GM13976 (cell line): ENCODE measurements around the gene ACVR2A.

Source experiments
- DNase-seq: peaks from one replicate; pipeline ENCODE4 v3.0.0; 2012; ENCODE audit warnings: low spot score
- in situ Hi-C: fragments of 300-500 bp; cut with MboI; formaldehyde crosslinking; loops from one replicate; pipeline ENCODE4 v1.12.0; 2022; ENCODE audit warnings: low sequenced_read_pairs, mixed read lengths, inconsistent platforms; ENCODE audit not compliant: unreplicated experiment
- TF ChIP-seq, protein P1 (sequence below): IDR thresholded peaks from 2 replicates; pipeline ENCODE4 v1.5.1; 2012; ENCODE audit warnings: borderline replicate concordance, mild to moderate bottlenecking; ENCODE audit not compliant: insufficient read depth; ENCODE audit errors: extremely low read depth, missing control alignments, control extremely low read depth

Gene ACVR2A

GRCh38 chr2:147945660-147946059, 100.8 kb downstream of the ACVR2A start:
- TF ChIP-seq, protein P1, sequence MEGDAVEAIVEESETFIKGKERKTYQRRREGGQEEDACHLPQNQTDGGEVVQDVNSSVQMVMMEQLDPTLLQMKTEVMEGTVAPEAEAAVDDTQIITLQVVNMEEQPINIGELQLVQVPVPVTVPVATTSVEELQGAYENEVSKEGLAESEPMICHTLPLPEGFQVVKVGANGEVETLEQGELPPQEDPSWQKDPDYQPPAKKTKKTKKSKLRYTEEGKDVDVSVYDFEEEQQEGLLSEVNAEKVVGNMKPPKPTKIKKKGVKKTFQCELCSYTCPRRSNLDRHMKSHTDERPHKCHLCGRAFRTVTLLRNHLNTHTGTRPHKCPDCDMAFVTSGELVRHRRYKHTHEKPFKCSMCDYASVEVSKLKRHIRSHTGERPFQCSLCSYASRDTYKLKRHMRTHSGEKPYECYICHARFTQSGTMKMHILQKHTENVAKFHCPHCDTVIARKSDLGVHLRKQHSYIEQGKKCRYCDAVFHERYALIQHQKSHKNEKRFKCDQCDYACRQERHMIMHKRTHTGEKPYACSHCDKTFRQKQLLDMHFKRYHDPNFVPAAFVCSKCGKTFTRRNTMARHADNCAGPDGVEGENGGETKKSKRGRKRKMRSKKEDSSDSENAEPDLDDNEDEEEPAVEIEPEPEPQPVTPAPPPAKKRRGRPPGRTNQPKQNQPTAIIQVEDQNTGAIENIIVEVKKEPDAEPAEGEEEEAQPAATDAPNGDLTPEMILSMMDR, result no peak
- DNase-seq, result no peak
- in situ Hi-C loops, result no loop called here

- in situ Hi-C loops, result no loop called here
- TF ChIP-seq, protein P1, result no peak
Observed at GRCh38 chr2:147952118-147952517, 107.3 kb downstream of the ACVR2A start.

DNA sequence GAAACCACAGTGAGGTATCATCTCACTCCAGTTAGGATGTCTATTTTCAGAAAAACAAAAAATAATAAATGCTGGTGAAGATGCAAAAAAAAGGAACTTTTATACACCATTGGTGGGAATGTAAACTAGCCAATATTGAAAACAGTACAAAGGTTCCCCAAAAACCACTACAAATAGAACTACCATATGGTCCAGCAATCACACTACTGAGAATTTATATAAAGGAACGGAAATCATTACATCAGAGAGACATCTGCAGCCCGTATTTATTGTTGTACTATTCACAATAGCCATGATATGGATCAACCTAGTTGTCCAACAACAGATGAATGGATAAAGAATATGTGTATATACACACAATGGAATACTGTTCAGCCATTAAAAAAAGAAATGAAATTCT, 123.7 kb downstream of the ACVR2A start:
- in situ Hi-C loops, result no loop called here
- TF ChIP-seq, protein P1, result no peak
- no peak for DNase-seq

More at GRCh38 chr2:147952118-147952517, 107.3 kb downstream of the ACVR2A start:
- no peak for DNase-seq

DNA sequence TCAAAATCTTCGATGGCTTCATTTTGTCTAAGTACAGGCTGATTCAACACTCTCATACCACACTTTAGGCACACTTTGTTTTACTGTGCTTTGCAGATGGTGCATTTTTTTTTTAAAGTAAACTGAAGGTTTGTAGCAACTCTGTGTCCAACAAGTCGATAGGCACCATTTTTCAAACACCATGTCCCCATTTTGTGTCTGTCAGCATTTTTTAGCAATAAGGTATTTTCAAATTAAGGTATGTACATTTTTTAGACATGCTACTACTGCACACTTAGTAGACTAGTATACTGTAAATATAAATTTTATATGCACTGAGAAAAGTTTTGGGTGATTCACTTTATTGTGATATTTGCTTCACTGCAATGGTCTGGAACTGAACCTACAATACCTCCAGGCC, 131.3 kb downstream of the ACVR2A start:
- TF ChIP-seq, protein P1, result no peak
- in situ Hi-C loops, result loop anchor here (25.0 kb wide), 2 partner anchors 1011 to 1586 kb away; no protein-coding TSS in a partner anchor
- DNase-seq, result no peak

DNA sequence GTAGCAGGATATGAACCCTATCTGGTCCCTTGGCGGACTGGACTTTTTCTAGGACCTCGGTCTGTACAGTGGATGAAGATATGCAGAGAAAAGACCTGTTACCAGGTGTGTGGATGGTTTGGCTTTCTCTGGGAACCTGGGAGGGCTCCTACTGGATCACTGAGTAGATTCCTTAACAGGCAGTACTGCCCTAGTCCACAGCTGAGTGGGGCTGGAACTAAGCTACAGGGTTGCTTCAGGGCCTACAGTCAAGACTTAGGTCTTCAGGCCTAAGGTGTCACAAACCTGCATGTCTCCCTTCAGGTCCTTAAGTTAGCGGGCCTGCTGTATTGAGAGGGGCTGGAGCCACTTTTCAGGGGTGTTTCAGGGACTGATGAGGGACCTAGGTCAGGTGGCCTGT, 132.8 kb downstream of the ACVR2A start:
- TF ChIP-seq, protein P1, result no peak
- in situ Hi-C loops, result loop anchor here (25.0 kb wide), 2 partner anchors 1010 to 1585 kb away; no protein-coding TSS in a partner anchor
- DNase-seq, result no peak
